ENCODE measurements around the gene GABRE.

GABRE gene

GRCh38 chrX:151974336-151975227 is at the start of gene GABRE:
Gene GABRE, minus strand, starts transcription at chrX:151974676. Its CDS starts 51 bp downstream, at chrX:151974625.
- peak in 1 of 2 experiments; percentile 1 for DNase-seq

DNA sequence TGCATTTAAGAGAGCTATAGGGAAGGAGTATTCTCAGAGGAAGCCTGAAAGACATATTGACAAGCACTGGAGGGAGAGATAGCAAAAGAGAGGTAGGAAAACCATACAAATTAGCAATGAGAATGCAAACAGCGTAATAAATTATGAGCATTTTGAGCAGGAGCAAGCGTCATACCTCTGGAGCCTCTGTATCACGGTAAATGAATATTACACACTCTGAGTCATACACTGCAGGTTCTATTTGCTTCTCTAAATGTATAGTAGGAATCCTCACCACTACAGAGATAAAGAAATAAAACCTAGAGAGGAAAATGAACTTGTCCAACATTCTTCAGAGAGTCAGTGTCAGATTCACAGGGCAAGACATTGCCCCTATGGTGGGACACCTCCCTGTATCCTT is 46.4 kb upstream of the GABRE start:
- no peak for DNase-seq

DNA sequence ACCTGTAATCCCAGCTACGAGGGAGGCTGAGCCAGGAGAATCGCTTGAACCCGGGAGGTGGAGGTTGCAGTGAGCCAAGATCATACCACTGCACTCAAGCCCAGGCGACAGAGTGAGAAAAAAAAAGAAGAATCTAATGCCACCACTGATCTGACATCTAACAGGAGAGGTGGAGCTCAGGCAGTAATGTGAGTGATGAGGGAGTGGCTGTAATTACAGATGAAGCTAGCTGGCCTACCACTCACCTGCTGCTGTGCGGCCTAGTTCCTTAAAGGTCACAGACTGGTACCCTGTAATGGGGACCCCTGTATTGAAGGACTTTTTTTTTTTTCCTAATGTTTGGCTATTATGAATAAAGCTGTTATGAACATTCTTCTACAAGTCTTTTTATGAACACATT is 25.3 kb upstream of the GABRE start:
- no peak for DNase-seq

DNA sequence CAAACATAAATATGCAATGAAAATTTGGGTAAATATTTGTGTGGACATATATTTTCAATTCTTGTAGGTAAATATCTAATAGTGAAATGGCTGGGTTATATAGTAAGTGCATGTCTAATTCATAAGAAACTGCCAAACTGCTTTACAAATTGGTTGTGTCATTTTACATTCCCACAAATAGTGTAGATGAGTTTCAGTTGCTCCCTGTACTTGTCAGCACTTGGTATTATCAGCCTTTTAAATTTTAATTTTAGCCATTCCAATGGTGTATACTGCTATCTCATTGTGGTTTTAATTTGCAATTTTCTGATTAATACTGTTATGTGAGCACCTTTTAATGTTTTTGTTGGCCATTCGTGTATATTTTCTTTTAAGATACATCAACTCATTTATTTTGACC is 23.1 kb upstream of the GABRE start:
- DNase-seq = no peak

GRCh38 chrX:151996347-151996746 is 21.9 kb upstream of the GABRE start:
- DNase-seq = no peak

GRCh38 chrX:151994476-151994875 is 20.0 kb upstream of the GABRE start:
- no peak for DNase-seq

DNA sequence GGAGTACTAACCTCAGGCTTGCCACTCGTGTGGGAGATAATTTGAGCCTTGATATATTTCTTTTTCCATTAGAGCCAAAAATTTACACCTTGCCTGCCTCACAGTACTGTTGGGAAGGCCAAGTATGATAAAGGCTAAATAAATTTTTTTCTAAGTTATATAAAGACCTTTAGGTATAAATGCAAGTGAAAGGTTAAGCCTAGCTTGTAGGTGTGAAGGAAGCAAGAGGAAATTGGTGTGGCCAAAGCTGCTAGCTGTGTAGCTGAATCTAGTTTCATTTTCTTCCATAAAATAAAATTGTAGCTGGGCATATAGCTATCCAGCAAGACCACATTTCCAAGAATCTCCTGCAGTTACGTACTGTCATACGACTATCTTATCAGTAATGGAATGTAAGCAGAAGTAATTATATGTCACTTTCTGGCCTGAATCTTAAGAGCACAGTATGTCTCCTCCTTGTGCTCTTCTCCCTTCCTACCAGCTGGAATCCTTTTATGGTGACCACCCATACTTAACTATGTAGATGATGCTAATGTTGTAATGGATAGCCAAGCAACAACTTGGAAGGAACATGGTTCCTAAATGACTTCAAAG is 14.3 kb upstream of the GABRE start:
- DNase-seq = no peak

GRCh38 chrX:151987108-151987507 is 12.6 kb upstream of the GABRE start:
- no peak for DNase-seq

DNA sequence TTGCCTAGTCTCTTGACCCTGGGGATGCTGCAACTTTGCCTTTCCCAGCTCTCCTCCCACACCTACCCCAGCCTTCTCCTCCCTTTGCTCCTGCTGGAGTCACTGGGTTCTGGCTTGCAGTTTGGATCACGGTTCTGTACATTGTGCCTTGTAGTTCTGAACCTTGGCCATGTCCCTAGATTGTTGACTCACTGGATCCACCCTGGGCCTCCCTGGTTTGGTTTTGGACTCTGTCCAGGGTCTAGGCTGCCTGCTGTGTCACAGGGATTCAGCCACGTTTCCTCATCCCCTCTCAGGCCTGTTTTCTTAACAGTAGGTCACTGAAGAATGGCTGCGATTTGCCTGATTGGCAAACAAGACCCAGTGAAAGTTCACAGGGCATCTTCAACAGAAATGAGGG is 11.5 kb upstream of the GABRE start:
- no peak for DNase-seq

DNA sequence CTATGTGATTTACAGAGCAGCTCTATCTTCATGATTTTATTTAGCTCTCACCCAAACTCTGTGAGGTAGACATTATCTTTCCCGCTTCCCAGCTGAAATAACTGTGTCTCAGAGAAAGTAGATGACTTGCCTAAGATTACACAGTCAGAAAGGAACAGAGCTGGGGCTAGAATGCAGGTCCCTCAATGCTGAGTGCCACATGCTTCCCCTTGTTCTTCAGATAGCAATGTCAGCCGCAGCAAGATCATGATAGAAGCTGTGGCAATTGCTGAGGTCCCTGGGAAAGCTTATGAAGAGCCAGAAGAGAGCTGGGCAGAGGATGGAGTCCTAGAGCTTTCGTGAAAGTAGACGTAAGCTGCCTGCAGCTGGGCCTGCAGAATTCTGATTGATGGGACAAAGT is 11.1 kb upstream of the GABRE start:
- no peak for DNase-seq

DNA sequence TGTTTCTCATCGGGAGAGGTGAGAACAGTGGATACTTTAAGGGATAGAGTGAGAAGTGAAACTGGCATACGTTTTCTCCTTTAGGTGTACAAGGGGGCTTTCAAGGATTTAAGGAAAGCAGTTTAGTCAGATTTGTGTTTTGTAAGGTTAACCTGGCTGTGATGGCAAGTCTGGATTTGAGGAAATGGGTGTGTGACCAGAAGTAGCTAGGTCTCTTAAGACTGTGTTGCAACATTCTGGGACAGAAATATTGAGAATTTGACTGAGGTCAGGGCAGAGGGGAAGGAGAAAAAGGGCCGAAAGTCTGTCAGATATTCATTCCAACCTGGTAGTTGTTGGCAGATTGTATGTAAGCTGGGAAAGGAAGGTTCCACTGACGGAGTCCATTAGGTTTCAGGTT is 10.4 kb upstream of the GABRE start:
- DNase-seq = no peak

- DNase-seq = no peak
Measured at GRCh38 chrX:151984328-151984727, 9.9 kb upstream of the GABRE start.

DNA sequence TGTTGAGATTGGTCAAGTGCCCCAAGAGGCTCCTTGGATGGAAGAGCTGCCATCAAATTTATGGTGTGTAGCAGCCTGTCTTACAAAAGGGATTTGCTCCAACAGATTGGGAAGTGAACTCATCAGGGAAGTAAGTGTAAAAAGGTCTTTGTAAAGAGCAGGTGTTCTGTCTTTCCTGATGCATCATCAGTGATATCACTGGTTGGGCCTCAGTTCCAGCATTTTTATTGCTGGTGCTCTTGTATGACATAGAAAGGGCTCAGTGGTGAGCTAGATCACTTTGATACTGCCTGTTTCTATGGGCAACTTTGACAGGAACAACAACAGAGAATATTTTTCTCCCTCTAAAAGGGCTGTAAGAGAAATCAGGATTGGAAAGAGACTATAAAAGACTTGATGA is 8.7 kb upstream of the GABRE start:
- no peak for DNase-seq

DNA sequence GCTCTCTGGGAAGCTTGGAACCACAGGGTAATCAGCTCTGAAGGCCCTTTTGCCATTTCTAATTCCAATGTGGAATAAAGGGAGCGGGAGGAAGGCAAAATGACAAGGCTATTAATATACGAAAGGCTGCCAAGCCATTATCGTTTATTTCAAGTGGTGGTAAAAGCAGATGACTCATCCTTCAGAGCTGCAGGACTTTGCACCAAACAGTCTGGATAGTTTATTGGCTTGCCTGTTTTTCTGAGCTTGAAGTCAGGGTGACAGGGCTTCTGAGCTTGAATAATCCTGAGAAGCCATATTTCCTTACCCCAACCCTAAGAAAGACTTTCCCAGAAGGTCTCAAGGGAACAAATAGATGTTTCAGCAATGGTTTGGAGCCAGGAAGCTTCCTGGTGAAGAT is 7.7 kb upstream of the GABRE start:
- no peak for DNase-seq

DNA sequence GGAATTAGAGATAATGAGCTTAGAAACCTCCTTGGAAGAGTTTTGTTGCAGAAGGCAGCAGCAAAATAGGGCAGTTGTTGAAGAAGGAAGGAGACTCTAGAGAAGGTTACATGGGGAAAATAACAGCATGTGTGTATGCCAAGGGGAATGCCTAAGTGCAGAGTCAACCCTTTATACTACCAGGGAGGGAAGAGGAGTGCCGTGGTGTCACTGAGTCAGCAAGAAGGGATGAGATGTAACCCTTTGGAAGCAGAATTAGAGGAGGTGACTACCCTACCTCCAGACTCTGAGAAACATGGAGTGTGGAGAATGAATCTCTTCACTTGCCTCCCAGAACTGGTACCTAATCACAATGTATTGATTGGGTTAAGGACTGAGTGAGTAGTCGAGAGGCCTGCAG is 6.7 kb upstream of the GABRE start:
- DNase-seq = no peak

DNA sequence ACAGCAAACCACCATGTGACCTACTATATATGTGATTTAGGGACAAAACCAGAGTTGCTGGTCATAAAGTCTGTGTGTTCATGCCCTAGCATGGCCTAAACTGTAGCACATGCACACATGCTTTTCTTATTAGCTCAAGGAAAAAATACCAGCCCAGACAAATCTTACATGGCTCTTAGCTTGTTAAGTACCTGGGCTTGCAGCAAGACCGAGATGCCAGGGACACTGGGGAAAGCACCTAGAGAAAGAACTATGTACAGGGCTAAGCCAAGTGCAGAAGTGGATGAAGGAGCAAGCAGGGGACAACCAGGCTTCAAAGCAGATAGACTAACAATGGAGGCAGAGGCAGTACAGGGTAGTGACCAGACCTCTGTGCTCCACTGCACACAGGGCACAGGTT is 3.4 kb upstream of the GABRE start:
- no peak for DNase-seq

GRCh38 chrX:151977009-151977408 is 2.5 kb upstream of the GABRE start:
- no peak for DNase-seq

DNA sequence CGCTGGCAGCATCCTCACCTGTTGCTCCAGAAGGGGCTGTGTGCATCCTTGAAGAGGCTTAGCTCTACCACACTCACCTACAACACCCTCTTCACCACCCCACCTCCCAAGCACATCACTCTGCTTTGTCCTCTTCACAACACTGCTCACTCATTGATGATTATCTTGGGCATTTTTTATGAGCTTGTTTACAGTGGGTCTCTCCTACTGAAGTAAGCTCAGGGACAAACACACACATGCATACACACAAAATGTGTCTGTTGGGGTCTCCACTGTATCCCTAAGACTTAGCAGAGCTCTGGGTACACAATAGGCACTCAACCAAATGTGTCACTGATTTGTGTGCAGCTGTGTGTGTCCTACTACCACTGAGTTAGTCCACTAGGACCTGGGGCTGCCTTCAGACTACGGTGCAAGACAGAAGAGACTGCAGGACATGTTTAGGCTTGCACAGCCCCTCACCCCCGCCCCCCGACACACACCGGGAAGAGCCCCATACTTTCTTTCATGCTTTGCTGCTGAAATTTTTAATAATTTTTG is 1.3 kb upstream of the GABRE start:
- DNase-seq = no peak

- DNase-seq = no peak
Measured at GRCh38 chrX:151975228-151975593, 735 bp upstream of the GABRE start.

- DNase-seq = no peak
Measured at GRCh38 chrX:151973851-151974335, 583 bp downstream of the GABRE start.

DNA sequence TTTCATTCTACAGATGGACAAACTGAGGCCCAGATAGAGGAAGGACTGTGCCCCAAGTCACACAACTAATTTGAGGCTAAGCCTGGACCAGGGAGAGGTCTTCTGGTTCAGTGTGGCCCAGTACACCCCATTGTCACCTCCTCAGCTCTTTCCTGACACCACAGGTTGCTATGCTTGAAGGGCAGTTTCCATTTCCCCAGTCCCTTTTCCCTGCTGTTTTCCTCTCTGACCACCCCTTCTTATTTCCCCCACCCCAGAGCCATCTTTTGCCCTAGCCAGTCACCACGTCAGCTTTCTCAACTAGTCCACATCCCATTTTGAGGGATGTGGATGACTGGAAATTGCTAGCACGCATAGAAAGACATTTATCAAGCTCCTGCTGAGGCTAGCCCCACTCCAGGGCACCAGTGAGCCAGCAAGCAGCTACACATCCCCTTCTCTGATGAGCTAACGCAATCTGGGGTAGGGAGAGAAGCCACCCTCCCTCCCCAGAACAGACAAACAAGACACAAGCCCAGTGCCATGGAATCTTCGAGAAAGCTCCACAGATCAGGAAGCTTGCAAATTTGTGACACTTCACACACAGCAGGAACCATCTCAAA is 1.3 kb downstream of the GABRE start:
- DNase-seq = no peak

DNA sequence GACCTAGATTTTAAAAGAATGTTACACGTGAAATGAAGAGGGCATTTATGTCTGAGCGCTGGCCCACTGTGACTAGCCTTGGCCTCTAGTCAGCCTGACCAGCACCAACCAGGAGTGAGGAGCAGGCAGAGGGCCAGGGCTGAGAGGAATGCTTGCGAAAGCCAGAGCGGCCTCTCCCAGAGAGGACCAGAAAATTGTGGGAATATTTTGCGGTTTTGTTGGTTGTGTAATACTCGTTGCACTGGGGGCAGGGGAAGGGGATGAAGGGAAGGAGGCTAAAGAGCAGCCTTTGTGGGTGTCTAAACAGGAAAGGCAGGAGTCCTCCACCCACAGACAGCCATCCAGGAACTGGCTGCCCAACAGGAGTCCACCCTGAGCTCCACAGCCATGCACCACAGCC is 3.8 kb downstream of the GABRE start:
- DNase-seq = no peak

DNA sequence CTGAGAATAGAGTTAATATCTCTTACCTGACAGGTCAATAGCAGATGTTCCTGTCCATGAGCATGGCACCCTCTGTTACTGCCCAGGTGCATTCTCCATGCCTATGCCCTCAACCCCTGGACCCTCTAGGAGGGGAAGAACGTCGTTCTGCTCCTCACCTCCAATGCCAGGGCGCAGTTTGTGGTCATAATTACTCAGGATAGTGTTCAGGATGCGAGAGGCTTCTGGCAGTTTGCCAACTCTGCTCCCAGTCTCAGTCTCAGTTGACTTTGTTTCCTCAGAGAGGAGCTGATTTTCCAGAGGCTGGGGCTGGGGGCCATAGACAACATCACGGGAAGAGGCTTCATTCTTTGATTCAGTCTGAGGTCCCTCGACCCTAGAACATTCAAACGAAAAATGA is 4.4 kb downstream of the GABRE start:
- no peak for DNase-seq

GRCh38 chrX:151966236-151966635 is 8.2 kb downstream of the GABRE start:
- DNase-seq = no peak
